KOPT-K1 (cell line): ENCODE measurements around the gene SLC6A14.

Experiments used
- H3K27ac ChIP-seq: fragments of 200-600 bp; sonication (generic); 2 replicates; pipeline ENCODE4 v1.5.1; 2016; ENCODE audit warnings: antibody characterized with exemption, mild to moderate bottlenecking, low read depth, low read length; ENCODE audit not compliant: poor library complexity, severe bottlenecking
- H3K36me3 ChIP-seq: fragments of 200-600 bp; sonication (generic); 2 replicates; pipeline ENCODE4 v1.5.1; 2017; ENCODE audit warnings: antibody characterized with exemption, mild to moderate bottlenecking, low read length, moderate library complexity; ENCODE audit not compliant: insufficient read depth
- H3K9me3 ChIP-seq: fragments of 200-600 bp; sonication (generic); 2 replicates; pipeline ENCODE4 v1.5.1; 2017; ENCODE audit warnings: antibody characterized with exemption, low read length, mild to moderate bottlenecking; ENCODE audit not compliant: insufficient read depth, poor library complexity, severe bottlenecking

SLC6A14 gene, protein sequence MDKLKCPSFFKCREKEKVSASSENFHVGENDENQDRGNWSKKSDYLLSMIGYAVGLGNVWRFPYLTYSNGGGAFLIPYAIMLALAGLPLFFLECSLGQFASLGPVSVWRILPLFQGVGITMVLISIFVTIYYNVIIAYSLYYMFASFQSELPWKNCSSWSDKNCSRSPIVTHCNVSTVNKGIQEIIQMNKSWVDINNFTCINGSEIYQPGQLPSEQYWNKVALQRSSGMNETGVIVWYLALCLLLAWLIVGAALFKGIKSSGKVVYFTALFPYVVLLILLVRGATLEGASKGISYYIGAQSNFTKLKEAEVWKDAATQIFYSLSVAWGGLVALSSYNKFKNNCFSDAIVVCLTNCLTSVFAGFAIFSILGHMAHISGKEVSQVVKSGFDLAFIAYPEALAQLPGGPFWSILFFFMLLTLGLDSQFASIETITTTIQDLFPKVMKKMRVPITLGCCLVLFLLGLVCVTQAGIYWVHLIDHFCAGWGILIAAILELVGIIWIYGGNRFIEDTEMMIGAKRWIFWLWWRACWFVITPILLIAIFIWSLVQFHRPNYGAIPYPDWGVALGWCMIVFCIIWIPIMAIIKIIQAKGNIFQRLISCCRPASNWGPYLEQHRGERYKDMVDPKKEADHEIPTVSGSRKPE

DNA sequence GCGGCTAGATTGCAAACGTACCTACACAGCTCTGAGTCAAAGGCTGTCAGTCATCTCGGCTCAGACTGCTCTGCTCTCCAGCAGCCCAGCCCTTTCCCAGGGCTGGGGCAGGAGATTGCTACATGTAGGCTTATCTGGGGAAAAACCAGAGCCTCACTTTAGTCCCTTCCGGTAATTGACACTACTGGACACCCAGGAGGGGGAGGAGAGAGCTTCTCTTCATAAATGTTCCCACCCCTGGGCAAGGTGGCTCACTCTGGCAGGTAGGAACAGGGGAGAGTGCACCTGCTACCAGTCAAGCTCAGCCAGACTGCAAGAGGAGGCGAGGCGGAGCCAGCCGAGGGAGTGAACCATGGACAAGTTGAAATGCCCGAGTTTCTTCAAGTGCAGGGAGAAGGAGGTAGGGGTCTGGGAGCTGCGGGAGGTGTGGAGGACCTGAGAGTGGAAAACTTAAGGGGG, at the start of gene SLC6A14:
TSS of gene SLC6A14 (plus strand) at position 249 of the 459 bp plus-strand sequence. CDS start at position 353, 104 bp downstream.
- H3K27ac ChIP-seq, result no peak within 1 kb of the TSS
- H3K9me3 ChIP-seq, result no peaks in the 10 kb centered on the region
- H3K36me3 ChIP-seq, result no peaks in the 10 kb centered on the region

DNA sequence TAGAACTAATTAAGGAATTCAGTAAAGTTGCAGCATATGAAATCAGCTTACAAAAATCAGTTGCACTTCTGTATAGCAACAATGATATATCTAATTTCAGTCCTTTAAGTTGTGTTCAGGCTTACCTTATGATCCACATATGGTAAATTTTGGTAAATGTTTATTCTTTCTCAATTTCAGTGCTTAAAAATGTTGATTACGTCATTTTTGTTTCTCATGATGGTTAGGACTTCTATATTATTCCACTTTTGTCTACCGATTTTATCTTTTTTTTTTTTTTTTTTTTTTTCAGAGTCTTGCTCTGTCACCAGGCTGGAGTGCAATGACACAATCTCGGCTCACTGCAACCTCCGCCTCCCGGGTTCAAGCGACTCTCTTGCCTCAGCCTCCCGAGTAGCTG, 40.7 kb upstream of the SLC6A14 start:
- no peaks in the 10 kb centered on the region for H3K36me3 ChIP-seq
- H3K27ac ChIP-seq, result no peak overlapping the region
- no peaks in the 10 kb centered on the region for H3K9me3 ChIP-seq

DNA sequence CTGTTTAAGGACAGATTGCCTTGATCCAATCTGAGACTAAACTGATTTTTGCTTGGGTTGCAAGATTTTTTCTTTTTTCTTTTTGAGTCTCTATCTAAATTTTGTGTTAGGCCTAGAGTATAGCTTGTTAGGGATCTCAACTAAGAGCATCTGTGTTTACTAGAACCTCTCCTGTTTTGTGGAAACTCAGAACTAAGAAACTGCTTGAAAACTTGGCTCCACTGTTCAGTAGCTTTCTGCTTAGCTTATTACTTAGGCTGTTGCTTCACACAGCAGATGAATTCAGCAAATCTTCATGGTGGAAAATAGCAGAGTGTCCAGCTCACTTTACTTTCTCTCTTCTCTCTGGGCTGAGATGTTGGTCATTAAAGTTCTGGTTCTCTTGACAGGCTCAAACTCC, 36.7 kb upstream of the SLC6A14 start:
- H3K27ac ChIP-seq, result no peak overlapping the region
- no peaks in the 10 kb centered on the region for H3K9me3 ChIP-seq
- no peaks in the 10 kb centered on the region for H3K36me3 ChIP-seq

DNA sequence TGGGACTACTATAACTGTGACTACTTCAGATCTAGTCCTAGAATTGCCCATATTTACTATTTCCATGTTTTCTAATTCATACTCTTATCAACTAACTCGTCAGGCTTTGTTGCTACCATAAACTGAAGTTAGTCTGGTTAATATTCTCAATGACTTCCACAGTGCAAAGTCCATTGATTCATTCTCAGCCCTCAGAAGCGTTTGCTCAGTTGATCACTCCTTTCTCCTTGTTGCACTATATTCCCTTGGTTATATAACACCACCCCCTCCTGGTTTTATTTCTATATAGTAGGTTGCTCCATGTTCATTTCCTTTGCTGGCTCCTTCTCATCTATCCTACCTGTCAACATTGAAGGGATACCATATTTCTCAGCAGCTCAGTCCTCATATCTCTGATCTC, 27.2 kb upstream of the SLC6A14 start:
- no peak overlapping the region for H3K27ac ChIP-seq
- no peaks in the 10 kb centered on the region for H3K9me3 ChIP-seq
- no peaks in the 10 kb centered on the region for H3K36me3 ChIP-seq

DNA sequence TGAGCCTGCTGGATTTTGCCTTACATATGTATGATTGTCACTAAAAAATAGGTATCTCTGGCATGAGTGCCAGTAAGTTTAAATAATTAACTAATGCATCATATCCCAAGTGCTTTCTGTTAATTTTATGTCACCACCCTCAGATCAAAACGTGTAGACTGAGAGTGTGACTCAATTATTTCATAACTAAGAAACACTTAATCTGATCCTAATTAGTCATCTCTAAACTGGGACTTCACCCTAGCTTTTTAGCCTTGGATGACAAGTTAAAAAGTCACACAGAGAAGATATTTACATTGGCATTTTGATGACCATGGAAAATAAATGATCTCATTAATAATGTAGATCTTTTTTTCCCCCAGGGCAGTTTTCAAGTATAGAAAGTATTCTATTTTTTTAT, 23.1 kb upstream of the SLC6A14 start:
- Histone ChIP-seq H3K36me3 (no peaks in the 10 kb centered on the region), H3K27ac (no peak overlapping the region)

DNA sequence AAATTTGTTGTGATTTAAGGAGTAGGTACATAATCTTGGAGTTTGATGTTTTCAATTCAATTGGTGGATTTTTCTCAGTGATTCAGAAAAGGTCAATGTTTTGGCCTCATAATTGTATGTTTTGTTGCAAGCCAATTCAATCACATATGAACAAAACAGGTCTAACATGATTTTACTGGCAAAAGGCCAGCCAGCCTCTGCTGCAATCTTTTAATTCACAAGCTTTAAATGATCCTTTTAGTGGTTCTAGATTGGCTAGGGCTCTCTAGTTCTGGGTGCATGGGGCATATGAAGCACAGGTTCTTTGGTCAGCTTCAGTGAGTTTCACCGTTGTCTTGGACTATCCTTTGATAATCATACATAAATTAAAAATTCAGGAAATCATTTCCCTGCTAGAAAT, 19.2 kb upstream of the SLC6A14 start:
- H3K9me3 ChIP-seq, result no peaks in the 10 kb centered on the region
- H3K27ac ChIP-seq, result no peak overlapping the region
- no peaks in the 10 kb centered on the region for H3K36me3 ChIP-seq

More for the DNA sequence above, 23.1 kb upstream of the SLC6A14 start:
- H3K9me3 ChIP-seq, result no peaks in the 10 kb centered on the region

DNA sequence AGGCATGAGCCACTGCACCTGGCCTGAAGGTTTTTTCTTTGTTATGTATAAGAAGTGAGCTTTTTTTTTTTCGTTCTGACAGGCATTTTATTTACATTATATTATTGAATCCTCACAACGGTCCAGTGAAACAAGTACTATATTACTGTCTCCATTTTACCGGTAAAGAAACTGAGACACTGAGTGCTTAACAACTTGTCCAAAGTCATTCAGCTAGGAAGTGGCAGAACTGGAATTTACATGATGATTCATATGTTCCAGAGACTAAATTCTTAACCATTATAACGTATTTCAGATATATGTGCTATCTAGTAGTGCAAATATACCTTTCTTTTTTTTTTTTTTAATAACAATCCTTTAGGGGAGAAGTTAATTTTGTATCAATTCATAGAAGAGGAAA, 18.4 kb upstream of the SLC6A14 start:
- Histone ChIP-seq H3K27ac (no peak overlapping the region), H3K36me3 (no peaks in the 10 kb centered on the region), H3K9me3 (no peaks in the 10 kb centered on the region)

DNA sequence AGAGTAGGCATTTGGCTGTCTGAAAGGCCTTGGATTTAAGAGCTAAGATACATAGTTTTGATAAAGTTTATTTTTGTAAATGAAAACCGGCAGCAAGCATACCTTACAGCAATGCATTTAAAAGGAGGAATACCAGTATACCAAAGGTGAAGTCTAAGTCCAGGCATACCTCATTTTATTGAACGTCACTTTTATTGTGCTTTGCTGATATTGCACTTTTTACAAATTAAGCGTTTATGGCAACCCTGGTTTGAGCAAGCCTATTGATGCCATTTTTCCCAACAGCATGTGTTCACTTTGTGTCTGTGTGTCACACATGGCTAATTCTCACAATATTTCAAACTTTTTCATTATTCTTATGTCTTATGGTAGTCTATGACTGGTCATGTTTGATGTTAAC, 8.4 kb upstream of the SLC6A14 start:
- H3K9me3 ChIP-seq, result no peaks in the 10 kb centered on the region
- H3K36me3 ChIP-seq, result no peaks in the 10 kb centered on the region
- H3K27ac ChIP-seq, result no peak overlapping the region

DNA sequence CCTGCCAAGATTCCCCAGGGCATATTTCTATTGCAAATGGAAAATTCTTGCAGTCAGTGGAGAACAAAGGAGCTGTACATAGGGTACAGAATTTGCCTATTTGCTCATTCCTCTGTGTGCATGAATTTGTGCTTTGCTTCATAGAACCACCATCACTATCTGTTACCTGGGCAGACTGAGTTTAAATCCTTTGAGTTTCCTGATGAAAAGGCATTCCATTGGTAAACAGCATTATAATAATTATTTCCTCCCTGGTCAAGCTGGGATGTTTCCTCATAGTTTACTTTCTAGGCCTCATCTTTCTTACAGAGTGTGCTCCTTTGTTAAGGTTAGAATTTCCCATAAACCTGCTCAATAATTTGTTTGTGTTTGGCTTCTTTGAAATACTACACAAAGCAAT, 809 bp upstream of the SLC6A14 start:
- no peak overlapping the region for H3K27ac ChIP-seq
- no peaks in the 10 kb centered on the region for H3K36me3 ChIP-seq
- H3K9me3 ChIP-seq, result no peaks in the 10 kb centered on the region

DNA sequence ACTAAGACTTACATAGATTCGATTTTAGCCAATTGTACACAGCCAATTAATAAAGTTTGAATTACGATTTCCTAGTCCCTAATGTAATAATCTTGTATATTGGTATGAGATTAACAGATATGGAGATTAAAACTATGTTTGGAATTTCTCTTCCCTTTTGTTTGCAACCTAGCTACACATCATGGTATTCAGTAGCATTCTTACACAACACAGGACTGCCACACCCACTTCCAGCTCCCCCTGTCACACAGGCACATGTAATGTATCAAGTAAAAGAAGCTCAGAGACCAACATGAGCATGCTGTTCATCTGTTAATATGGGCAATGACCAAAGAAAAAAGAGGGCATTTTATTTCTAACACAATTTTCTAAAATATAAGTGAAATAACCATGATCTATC, 12.8 kb downstream of the SLC6A14 start:
- H3K9me3 ChIP-seq, result no peaks in the 10 kb centered on the region
- no peaks in the 10 kb centered on the region for H3K36me3 ChIP-seq
- no peak overlapping the region for H3K27ac ChIP-seq

DNA sequence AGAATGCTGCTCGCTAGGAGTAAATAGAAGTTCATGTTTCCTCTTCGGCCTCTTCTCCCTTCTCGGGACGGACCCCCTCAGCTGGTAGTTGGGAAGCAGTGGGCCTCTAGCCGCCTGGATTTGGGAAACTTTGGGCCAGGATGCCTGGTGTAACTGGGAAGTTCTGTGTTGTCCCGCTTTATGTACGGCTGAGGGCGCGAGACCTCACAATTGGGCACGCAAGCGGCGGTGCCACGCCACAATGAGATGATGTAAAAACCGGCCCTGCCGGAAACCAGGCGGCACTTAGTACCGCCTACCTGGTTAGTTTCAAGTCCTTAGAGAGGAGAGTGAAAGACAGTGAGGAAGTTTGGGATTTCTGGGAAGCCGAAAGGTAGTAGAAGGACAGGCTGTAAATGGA, 26.4 kb downstream of the SLC6A14 start, which contains the start of gene CT83:
TSS of gene CT83 (minus strand) at position 155 of the 400 bp plus-strand sequence. CDS start at position 35, 120 bp downstream.
- no peaks in the 10 kb centered on the region for H3K36me3 ChIP-seq
- H3K9me3 ChIP-seq, result no peaks in the 10 kb centered on the region
- no peak within 1 kb of the TSS for H3K27ac ChIP-seq

DNA sequence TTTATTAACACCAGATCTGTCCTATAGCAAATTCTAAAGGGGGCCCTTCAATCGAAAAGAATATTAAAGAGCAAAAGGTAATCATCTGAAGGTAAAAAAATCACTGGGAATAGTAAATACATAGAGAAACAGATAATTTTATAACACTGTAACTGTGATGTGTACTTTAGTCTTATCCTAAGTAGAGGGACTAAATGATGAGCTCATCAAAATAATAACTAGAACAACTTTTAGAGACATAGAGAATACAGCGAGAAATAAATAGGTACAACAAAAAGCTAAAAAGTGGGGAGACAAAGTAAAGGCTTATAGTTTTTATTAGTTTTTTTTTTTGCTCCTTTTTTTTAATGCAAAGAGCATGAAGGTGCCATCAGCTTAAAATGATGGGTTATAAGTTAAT, 43.7 kb downstream of the SLC6A14 start:
- H3K27ac ChIP-seq, result no peak overlapping the region
- H3K9me3 ChIP-seq, result no peaks in the 10 kb centered on the region

DNA sequence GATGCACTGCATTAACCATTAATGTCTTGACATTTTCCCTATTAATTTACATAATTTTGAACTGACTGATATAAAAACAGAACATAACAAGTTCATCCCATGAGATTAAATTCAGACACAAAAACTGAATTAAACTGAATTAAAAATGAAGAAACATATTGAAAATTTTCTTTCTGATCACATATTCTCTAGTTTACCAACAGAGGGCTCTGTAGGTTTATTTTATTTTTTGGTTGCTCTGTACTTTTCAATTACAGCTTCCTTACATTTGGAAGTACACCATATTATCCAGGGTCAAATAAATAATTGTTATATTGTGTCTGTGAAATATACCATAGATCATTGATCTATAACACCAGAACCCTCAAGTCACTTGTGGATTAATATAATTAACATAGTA, 53.7 kb downstream of the SLC6A14 start:
- H3K9me3 ChIP-seq, result no peaks in the 10 kb centered on the region
- no peaks in the 10 kb centered on the region for H3K36me3 ChIP-seq
- no peak overlapping the region for H3K27ac ChIP-seq

More for the DNA sequence above, 43.7 kb downstream of the SLC6A14 start:
- no peaks in the 10 kb centered on the region for H3K36me3 ChIP-seq

DNA sequence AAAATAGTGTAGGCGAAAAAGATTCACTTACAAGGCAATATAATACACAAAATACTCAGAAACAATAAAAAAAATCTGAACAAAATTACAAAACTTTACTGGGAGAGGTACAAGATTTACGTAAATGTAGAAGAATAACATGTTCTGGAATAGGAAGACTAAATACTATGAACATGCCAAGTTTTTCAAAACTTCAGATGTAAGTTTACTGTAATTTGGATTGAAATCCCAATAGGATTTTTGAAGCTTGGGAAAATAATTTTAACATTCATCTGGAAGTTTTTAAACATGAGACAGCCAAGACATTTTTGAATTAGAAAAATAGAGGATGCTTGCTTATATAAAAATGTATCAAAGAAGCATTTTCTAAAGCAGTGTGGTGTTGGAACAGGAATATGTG, 56.9 kb downstream of the SLC6A14 start:
- no peak overlapping the region for H3K27ac ChIP-seq
- H3K9me3 ChIP-seq, result no peaks in the 10 kb centered on the region
- H3K36me3 ChIP-seq, result no peaks in the 10 kb centered on the region

DNA sequence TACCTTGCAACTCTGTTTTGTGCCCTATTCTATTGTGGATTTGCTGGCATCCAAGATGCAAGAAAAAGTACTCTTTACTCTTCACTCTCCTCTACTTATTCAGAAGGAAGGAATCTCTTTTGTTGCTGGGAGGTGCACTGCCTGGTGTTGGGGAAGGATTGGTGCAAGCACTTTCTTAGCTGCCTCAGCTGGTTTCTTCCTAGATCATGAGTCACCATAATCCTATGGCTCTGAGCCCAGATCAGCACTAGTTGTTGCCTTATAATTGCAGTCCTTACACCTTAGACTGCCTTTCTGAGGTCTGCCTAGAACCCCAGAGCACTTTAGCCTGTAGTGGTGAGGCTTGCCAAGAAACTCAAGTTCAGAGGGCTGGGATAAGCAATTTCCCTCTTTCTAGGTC, 63.4 kb downstream of the SLC6A14 start:
- Histone ChIP-seq H3K27ac (no peak overlapping the region), H3K9me3 (no peaks in the 10 kb centered on the region), H3K36me3 (no peaks in the 10 kb centered on the region)
